SK-N-SH treated with all-trans-retinoic acid at 6 μM for 48 hours (cell line): ENCODE measurements around the gene RGCC.

ENCODE experiments used
- ATAC-seq: fragments of 200-7000 bp; cut with Tn5 transposase; 3 replicates; pipeline ENCODE4 v1.9.1; 2020; ENCODE audit warnings: mild to moderate bottlenecking, moderate library complexity
- ARNTL ChIP-seq: fragments of 450-650 bp; formaldehyde crosslinking; IDR thresholded peaks from 2 replicates; pipeline ENCODE4 v1.5.0; 2020; ENCODE audit warnings: low read depth, mild to moderate bottlenecking, moderate library complexity, borderline replicate concordance
- BACH2 ChIP-seq: fragments of 250-450 bp; sonication (Bioruptor Pico); IDR thresholded peaks from 2 replicates; pipeline ENCODE4 v1.9.0; 2021; ENCODE audit warnings: mild to moderate bottlenecking, borderline replicate concordance
- CSDC2 ChIP-seq: fragments of 250-450 bp; sonication (Bioruptor Pico); IDR thresholded peaks from 2 replicates; pipeline ENCODE4 v1.5.0; 2020; ENCODE audit warnings: mild to moderate bottlenecking, moderate library complexity
- ESRRG ChIP-seq: fragments of 250-450 bp; sonication (Bioruptor Pico); IDR thresholded peaks from 2 replicates; pipeline ENCODE4 v1.6.1; 2021; ENCODE audit warnings: mild to moderate bottlenecking
- GLIS3 ChIP-seq: fragments of 250-450 bp; sonication (Bioruptor Pico); IDR thresholded peaks from 2 replicates; pipeline ENCODE4 v1.5.0; 2020; ENCODE audit warnings: mild to moderate bottlenecking, moderate library complexity
- ISL1 ChIP-seq: fragments of 250-450 bp; sonication (Bioruptor Pico); IDR thresholded peaks from 2 replicates; pipeline ENCODE4 v2.1.2; 2022; ENCODE audit warnings: mild to moderate bottlenecking, moderate library complexity
- OSR1 ChIP-seq: fragments of 250-450 bp; sonication (Bioruptor Pico); IDR thresholded peaks from 2 replicates; pipeline ENCODE4 v1.8.0; 2022; ENCODE audit warnings: moderate library complexity, mild to moderate bottlenecking, inconsistent platforms
- PPARA ChIP-seq: fragments of 250-450 bp; sonication (Bioruptor Pico); IDR thresholded peaks from 2 replicates; pipeline ENCODE4 v1.5.0; 2020; ENCODE audit warnings: mild to moderate bottlenecking, borderline replicate concordance
- RARB ChIP-seq: fragments of 250-450 bp; sonication (Bioruptor Pico); IDR thresholded peaks from 2 replicates; pipeline ENCODE4 v1.8.0; 2021; ENCODE audit warnings: mild to moderate bottlenecking, moderate library complexity
- SNAI2 ChIP-seq: fragments of 250-450 bp; sonication (Bioruptor Pico); IDR thresholded peaks from 2 replicates; pipeline ENCODE4 v1.5.0; 2020; ENCODE audit warnings: mild to moderate bottlenecking, moderate library complexity
- TCF4 ChIP-seq: fragments of 250-450 bp; sonication (Bioruptor Pico); IDR thresholded peaks from 2 replicates; pipeline ENCODE4 v1.8.0; 2021; ENCODE audit warnings: mild to moderate bottlenecking, moderate library complexity, borderline replicate concordance
- TOX ChIP-seq: fragments of 250-450 bp; sonication (Bioruptor Pico); IDR thresholded peaks from 2 replicates; pipeline ENCODE4 v1.8.0; 2021; ENCODE audit warnings: mild to moderate bottlenecking, moderate library complexity, borderline replicate concordance
- ZC3H10 ChIP-seq: fragments of 250-450 bp; sonication (Bioruptor Pico); IDR thresholded peaks from 2 replicates; pipeline ENCODE4 v1.5.1; 2021; ENCODE audit warnings: mild to moderate bottlenecking, moderate library complexity
- ZFP3 ChIP-seq: fragments of 250-450 bp; sonication (Bioruptor Pico); IDR thresholded peaks from 2 replicates; pipeline ENCODE4 v1.5.0; 2020; ENCODE audit warnings: mild to moderate bottlenecking, moderate library complexity
- ZFP30 ChIP-seq: fragments of 450-650 bp; formaldehyde crosslinking; IDR thresholded peaks from 2 replicates; pipeline ENCODE4 v1.5.0; 2022; ENCODE audit warnings: mild to moderate bottlenecking, moderate library complexity
- ZNF565 ChIP-seq: fragments of 450-650 bp; formaldehyde crosslinking; conservative IDR thresholded peaks from 2 replicates; pipeline ENCODE4 v1.5.0; 2020; ENCODE audit warnings: low read depth, mild to moderate bottlenecking, moderate library complexity
- ZNF70 ChIP-seq: fragments of 450-650 bp; formaldehyde crosslinking; IDR thresholded peaks from 2 replicates; pipeline ENCODE4 v1.5.0; 2020; ENCODE audit warnings: mild to moderate bottlenecking, moderate library complexity
- ZNF8 ChIP-seq: fragments of 450-650 bp; formaldehyde crosslinking; IDR thresholded peaks from 2 replicates; pipeline ENCODE4 v1.5.0; 2020; ENCODE audit warnings: mild to moderate bottlenecking, moderate library complexity
- TF ChIP-seq, protein P1 (sequence below): fragments of 250-450 bp; sonication (Bioruptor Pico); IDR thresholded peaks from 2 replicates; pipeline ENCODE4 v1.8.0; 2020; ENCODE audit warnings: mild to moderate bottlenecking, moderate library complexity, borderline replicate concordance
- TF ChIP-seq, protein P2 (sequence below): fragments of 250-450 bp; sonication (Bioruptor Pico); IDR thresholded peaks from 2 replicates; pipeline ENCODE4 v1.5.1; 2021; ENCODE audit warnings: mild to moderate bottlenecking, moderate library complexity
- TF ChIP-seq, protein P3 (sequence below): fragments of 250-450 bp; sonication (Bioruptor Pico); IDR thresholded peaks from 2 replicates; pipeline ENCODE4 v1.8.0; 2021; ENCODE audit warnings: low read depth, mild to moderate bottlenecking, moderate library complexity, borderline replicate concordance
- TF ChIP-seq, protein P4 (sequence below): fragments of 250-450 bp; sonication (Bioruptor Pico); IDR thresholded peaks from 2 replicates; pipeline ENCODE4 v1.5.1; 2020; ENCODE audit warnings: low read depth, mild to moderate bottlenecking, moderate library complexity
- TF ChIP-seq, protein P5 (sequence below): fragments of 250-450 bp; sonication (Bioruptor Pico); IDR thresholded peaks from 2 replicates; pipeline ENCODE4 v1.5.0; 2020; ENCODE audit warnings: mild to moderate bottlenecking, moderate library complexity

RGCC gene

DNA sequence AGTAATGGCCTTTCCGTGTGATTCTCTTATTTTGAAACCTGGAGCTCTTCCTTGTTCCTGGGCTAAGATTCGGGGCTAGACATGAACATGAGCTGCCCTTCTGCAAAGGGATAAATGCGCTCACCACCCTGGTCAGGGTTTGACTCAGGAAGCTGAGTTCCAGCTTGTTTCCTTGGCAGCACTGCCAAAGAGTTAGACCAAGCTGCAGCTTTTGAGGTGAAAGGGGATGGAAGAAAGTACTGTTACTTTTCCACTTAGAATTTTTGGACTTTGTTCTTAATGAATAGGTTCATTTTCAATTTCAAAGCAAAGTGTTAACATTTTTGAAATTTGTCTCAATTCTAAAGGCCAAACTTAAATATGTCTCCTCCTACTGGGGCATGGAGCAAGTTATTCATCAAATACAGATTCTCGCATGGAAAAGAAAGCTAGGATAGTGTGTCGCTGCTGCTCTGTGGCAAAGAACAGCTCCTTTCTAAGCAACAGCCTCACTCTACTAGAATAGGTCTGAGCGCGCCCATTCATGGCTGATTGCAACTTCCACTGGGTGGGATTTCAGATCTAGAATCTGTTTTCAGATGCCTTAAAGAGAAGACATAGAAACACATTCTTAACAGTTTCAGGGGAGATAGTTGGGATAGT, 2.2 kb downstream of the RGCC start:
- no peak for ATAC-seq
- TF ChIP-seq BACH2 (CRISPR knock-in tag) (no peak), ESRRG (no peak), CSDC2 (no peak), ZNF8 (CRISPR knock-in tag) (no peak), ZNF70 (CRISPR knock-in tag) (no peak), ARNTL (CRISPR knock-in tag) (no peak), SNAI2 (no peak), PPARA (CRISPR knock-in tag) (no peak), TCF4 (no peak), RARB (CRISPR knock-in tag) (no peak), ZNF565 (CRISPR knock-in tag) (no peak), GLIS3 (CRISPR knock-in tag) (no peak)
- TF ChIP-seq, protein P1, sequence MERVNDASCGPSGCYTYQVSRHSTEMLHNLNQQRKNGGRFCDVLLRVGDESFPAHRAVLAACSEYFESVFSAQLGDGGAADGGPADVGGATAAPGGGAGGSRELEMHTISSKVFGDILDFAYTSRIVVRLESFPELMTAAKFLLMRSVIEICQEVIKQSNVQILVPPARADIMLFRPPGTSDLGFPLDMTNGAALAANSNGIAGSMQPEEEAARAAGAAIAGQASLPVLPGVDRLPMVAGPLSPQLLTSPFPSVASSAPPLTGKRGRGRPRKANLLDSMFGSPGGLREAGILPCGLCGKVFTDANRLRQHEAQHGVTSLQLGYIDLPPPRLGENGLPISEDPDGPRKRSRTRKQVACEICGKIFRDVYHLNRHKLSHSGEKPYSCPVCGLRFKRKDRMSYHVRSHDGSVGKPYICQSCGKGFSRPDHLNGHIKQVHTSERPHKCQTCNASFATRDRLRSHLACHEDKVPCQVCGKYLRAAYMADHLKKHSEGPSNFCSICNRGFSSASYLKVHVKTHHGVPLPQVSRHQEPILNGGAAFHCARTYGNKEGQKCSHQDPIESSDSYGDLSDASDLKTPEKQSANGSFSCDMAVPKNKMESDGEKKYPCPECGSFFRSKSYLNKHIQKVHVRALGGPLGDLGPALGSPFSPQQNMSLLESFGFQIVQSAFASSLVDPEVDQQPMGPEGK (CRISPR knock-in tag) = no peak

DNA sequence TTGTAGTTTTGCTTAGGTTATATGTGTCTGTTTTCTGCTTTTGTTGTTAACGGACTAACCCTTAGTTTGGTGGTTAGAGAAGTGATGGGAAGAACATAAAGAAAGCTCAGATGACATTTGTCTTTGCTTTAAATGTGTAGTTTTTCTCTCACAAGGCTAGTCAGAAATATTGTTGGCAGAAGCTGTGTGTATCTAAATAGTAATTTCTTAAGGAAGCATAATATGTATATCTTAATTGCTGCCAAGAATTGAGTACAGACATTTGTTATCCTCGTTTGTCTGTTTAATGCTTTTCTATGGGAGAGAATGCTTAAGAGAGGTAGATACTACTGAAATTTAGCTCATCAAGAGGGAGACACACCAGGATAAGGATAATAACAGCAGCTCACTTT, 2.7 kb downstream of the RGCC start:
- ATAC-seq = no peak
- TF ChIP-seq ZFP30 (no peak), SNAI2 (no peak), BACH2 (CRISPR knock-in tag) (no peak), ZFP3 (CRISPR knock-in tag) (no peak), ZNF565 (CRISPR knock-in tag) (no peak), ZNF8 (CRISPR knock-in tag) (no peak), RARB (CRISPR knock-in tag) (no peak), ARNTL (CRISPR knock-in tag) (no peak), TCF4 (no peak), ISL1 (CRISPR knock-in tag) (no peak), CSDC2 (no peak)
- TF ChIP-seq, protein P2, sequence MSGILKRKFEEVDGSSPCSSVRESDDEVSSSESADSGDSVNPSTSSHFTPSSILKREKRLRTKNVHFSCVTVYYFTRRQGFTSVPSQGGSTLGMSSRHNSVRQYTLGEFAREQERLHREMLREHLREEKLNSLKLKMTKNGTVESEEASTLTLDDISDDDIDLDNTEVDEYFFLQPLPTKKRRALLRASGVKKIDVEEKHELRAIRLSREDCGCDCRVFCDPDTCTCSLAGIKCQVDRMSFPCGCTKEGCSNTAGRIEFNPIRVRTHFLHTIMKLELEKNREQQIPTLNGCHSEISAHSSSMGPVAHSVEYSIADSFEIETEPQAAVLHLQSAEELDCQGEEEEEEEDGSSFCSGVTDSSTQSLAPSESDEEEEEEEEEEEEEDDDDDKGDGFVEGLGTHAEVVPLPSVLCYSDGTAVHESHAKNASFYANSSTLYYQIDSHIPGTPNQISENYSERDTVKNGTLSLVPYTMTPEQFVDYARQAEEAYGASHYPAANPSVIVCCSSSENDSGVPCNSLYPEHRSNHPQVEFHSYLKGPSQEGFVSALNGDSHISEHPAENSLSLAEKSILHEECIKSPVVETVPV (CRISPR knock-in tag) = no peak
- TF ChIP-seq, protein P3, sequence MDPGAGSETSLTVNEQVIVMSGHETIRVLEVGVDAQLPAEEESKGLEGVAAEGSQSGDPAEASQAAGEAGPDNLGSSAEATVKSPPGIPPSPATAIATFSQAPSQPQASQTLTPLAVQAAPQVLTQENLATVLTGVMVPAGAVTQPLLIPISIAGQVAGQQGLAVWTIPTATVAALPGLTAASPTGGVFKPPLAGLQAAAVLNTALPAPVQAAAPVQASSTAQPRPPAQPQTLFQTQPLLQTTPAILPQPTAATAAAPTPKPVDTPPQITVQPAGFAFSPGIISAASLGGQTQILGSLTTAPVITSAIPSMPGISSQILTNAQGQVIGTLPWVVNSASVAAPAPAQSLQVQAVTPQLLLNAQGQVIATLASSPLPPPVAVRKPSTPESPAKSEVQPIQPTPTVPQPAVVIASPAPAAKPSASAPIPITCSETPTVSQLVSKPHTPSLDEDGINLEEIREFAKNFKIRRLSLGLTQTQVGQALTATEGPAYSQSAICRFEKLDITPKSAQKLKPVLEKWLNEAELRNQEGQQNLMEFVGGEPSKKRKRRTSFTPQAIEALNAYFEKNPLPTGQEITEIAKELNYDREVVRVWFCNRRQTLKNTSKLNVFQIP (CRISPR knock-in tag) = no peak
- TF ChIP-seq, protein P4, sequence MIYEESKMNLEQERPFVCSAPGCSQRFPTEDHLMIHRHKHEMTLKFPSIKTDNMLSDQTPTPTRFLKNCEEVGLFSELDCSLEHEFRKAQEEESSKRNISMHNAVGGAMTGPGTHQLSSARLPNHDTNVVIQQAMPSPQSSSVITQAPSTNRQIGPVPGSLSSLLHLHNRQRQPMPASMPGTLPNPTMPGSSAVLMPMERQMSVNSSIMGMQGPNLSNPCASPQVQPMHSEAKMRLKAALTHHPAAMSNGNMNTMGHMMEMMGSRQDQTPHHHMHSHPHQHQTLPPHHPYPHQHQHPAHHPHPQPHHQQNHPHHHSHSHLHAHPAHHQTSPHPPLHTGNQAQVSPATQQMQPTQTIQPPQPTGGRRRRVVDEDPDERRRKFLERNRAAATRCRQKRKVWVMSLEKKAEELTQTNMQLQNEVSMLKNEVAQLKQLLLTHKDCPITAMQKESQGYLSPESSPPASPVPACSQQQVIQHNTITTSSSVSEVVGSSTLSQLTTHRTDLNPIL (CRISPR knock-in tag) = no peak
- TF ChIP-seq, all 23 proteins: peak for 0

DNA sequence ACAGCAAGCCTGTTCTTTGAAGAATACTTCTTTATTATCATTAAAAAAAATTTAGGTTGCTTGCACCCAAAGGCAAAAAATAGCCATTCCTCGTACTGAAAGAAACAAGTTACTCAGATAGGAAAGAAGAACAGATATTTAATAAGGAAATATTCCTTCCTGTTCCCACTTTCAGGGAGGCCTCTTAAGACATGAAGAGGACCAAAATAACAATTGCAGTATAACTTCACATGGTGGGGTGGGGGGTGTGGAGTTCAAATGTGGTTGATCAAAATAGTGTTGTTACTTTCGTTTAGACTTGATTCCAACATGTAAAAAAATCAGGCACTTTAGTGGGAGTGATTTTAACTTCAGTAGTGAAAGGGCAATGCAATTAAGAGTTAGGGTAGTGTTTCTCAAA, 3.6 kb downstream of the RGCC start:
- no peak for ATAC-seq
- no peak for TF ChIP-seq BACH2 (CRISPR knock-in tag)
- no peak for TF ChIP-seq ZC3H10 (CRISPR knock-in tag)
- no peak for TF ChIP-seq CSDC2
- TF ChIP-seq, protein P1 (CRISPR knock-in tag) = no peak
- no peak for TF ChIP-seq GLIS3 (CRISPR knock-in tag)
- TF ChIP-seq, protein P5, sequence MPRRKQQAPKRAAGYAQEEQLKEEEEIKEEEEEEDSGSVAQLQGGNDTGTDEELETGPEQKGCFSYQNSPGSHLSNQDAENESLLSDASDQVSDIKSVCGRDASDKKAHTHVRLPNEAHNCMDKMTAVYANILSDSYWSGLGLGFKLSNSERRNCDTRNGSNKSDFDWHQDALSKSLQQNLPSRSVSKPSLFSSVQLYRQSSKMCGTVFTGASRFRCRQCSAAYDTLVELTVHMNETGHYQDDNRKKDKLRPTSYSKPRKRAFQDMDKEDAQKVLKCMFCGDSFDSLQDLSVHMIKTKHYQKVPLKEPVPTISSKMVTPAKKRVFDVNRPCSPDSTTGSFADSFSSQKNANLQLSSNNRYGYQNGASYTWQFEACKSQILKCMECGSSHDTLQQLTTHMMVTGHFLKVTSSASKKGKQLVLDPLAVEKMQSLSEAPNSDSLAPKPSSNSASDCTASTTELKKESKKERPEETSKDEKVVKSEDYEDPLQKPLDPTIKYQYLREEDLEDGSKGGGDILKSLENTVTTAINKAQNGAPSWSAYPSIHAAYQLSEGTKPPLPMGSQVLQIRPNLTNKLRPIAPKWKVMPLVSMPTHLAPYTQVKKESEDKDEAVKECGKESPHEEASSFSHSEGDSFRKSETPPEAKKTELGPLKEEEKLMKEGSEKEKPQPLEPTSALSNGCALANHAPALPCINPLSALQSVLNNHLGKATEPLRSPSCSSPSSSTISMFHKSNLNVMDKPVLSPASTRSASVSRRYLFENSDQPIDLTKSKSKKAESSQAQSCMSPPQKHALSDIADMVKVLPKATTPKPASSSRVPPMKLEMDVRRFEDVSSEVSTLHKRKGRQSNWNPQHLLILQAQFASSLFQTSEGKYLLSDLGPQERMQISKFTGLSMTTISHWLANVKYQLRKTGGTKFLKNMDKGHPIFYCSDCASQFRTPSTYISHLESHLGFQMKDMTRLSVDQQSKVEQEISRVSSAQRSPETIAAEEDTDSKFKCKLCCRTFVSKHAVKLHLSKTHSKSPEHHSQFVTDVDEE (CRISPR knock-in tag) = no peak
- TF ChIP-seq ZNF70 (CRISPR knock-in tag) = no peak
- TF ChIP-seq, protein P3 (CRISPR knock-in tag) = no peak
- TF ChIP-seq TOX (CRISPR knock-in tag) = no peak
- no peak for TF ChIP-seq OSR1 (CRISPR knock-in tag)
- TF ChIP-seq, protein P4 (CRISPR knock-in tag) = no peak
- TF ChIP-seq PPARA (CRISPR knock-in tag) = no peak
- no peak for TF ChIP-seq SNAI2
